ENCODE results near the gene AGL.

Gene AGL

GRCh38 chr1:99860703-99861102, 10.5 kb downstream of the AGL start:
- in situ Hi-C loops (cut with HindIII; ENCODE audit: low sequenced_read_pairs), result no loop called here
- TF ChIP-seq, protein P1, sequence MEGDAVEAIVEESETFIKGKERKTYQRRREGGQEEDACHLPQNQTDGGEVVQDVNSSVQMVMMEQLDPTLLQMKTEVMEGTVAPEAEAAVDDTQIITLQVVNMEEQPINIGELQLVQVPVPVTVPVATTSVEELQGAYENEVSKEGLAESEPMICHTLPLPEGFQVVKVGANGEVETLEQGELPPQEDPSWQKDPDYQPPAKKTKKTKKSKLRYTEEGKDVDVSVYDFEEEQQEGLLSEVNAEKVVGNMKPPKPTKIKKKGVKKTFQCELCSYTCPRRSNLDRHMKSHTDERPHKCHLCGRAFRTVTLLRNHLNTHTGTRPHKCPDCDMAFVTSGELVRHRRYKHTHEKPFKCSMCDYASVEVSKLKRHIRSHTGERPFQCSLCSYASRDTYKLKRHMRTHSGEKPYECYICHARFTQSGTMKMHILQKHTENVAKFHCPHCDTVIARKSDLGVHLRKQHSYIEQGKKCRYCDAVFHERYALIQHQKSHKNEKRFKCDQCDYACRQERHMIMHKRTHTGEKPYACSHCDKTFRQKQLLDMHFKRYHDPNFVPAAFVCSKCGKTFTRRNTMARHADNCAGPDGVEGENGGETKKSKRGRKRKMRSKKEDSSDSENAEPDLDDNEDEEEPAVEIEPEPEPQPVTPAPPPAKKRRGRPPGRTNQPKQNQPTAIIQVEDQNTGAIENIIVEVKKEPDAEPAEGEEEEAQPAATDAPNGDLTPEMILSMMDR (IDR thresholded peaks at IDR 0.05; ENCODE audit: low read depth, low read length), result no peak
- no peak for DNase-seq (ENCODE audit: low read depth, low spot score)
- H3K4me3 ChIP-seq (ENCODE audit: low read depth, low read length), result no peak overlapping the region

DNA sequence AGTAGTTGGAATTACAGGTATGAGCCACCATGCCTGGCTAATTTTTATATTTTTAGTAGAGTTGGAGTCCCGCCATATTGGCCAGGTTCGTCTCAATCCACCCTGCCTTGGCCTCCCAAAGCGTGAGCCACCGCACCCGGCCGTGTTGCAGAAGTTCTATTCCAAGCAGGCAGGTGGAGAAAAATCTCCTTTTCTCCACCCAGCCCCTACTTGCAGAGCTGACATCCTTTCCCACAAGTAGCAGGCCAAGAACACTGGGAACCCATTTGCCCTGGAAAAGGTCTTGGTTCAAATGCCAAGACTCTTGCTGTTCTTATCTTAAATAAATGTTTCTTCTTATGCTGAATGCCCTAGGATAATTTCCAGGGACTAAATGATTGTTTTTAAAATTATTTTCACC, 17.5 kb downstream of the AGL start:
- in situ Hi-C loops (cut with HindIII; ENCODE audit: low sequenced_read_pairs), result no loop called here
- TF ChIP-seq, protein P1 (IDR thresholded peaks at IDR 0.05; ENCODE audit: low read depth, low read length), result no peak
- no peak for DNase-seq (ENCODE audit: low read depth, low spot score)
- H3K4me3 ChIP-seq (ENCODE audit: low read depth, low read length), result no peak overlapping the region

- DNase-seq (ENCODE audit: low read depth, low spot score), result peak; percentile 25
- in situ Hi-C loops (cut with HindIII; ENCODE audit: low sequenced_read_pairs), result no loop called here
- TF ChIP-seq, protein P1 (IDR thresholded peaks at IDR 0.05; ENCODE audit: low read depth, low read length), result no peak
- no peak overlapping the region for H3K4me3 ChIP-seq (ENCODE audit: low read depth, low read length)
Observed at GRCh38 chr1:99869304-99869703, 19.1 kb downstream of the AGL start.

DNA sequence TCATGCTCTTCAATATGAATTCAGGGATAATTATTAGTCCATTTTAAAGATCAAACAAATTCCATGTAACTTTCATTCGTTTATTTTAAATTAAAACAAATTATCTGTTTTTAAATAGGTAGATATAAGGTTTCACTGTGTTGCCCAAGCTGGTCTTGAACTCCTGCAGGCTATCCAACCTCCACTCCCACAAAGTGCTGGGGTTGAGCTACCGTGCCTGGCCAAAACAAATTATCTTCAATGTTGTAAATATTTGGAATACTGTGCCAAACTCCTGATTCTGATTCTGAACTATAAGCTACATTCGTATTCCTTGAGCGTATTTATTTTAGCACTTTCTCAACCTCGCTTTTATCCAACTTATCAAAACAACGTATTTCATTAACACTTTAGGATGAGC, 19.6 kb downstream of the AGL start:
- DNase-seq (ENCODE audit: low read depth, low spot score), result no peak
- TF ChIP-seq, protein P1 (IDR thresholded peaks at IDR 0.05; ENCODE audit: low read depth, low read length), result no peak
- no peak overlapping the region for H3K4me3 ChIP-seq (ENCODE audit: low read depth, low read length)
- in situ Hi-C loops (cut with HindIII; ENCODE audit: low sequenced_read_pairs), result no loop called here

GRCh38 chr1:99872063-99872462, 21.9 kb downstream of the AGL start:
- in situ Hi-C loops (cut with HindIII; ENCODE audit: low sequenced_read_pairs), result no loop called here
- TF ChIP-seq, protein P1 (IDR thresholded peaks at IDR 0.05; ENCODE audit: low read depth, low read length), result no peak
- H3K4me3 ChIP-seq (ENCODE audit: low read depth, low read length), result no peak overlapping the region
- DNase-seq (ENCODE audit: low read depth, low spot score), result no peak

GRCh38 chr1:99877568-99877967, 27.4 kb downstream of the AGL start:
- H3K4me3 ChIP-seq (ENCODE audit: low read depth, low read length), result no peak overlapping the region
- in situ Hi-C loops (cut with HindIII; ENCODE audit: low sequenced_read_pairs), result no loop called here
- TF ChIP-seq, protein P1 (IDR thresholded peaks at IDR 0.05; ENCODE audit: low read depth, low read length), result no peak
- no peak for DNase-seq (ENCODE audit: low read depth, low spot score)

DNA sequence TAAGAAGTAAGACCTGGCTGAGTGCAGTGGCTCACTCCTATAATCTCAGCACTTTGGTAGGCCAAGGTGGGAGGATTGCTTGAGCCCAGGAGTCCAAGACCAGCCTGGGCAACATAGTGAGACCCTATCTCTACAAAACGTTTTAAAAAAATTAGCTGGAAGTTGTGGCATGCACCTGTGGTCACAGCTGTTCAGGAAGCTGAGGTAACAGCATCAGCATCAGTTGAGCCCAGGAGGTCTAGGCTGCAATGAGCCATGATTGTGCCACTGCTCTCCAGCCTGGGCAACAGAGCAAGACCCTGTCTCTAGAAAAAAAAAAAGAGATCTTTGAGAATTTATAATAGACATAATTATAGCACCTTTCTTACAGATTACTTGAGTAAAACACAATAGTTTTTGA, 36.0 kb downstream of the AGL start:
- no peak for DNase-seq (ENCODE audit: low read depth, low spot score)
- no peak overlapping the region for H3K4me3 ChIP-seq (ENCODE audit: low read depth, low read length)
- in situ Hi-C loops (cut with HindIII; ENCODE audit: low sequenced_read_pairs), result no loop called here
- TF ChIP-seq, protein P1 (IDR thresholded peaks at IDR 0.05; ENCODE audit: low read depth, low read length), result no peak

All from astrocyte of the spinal cord (primary cell).